Panc1 (cell line): ENCODE data around the gene THADA. TPM values are rescaled to one million over a fixed set of nuclear protein-coding genes. Genes with fewer than 3 reads are reported as not detected.
A peak's percentile ranks its signal among the peaks of the same experiment; 100 is the strongest.

Experiments used
- ATAC-seq: fragments of 200-7000 bp; cut with Tn5 transposase; 2 replicates; pipeline ENCODE4 v1.9.1; 2020; ENCODE audit warnings: mild to moderate bottlenecking, moderate library complexity
- BruUV-seq: library from RNA; stranded (reverse); fragments of 400-500 nt; replicated peaks from 2 replicates; lab custom pipeline; 2021; lab: Mats Ljungman, UMichigan
- CTCF ChIA-PET: fragments of 300-600 bp; sonication (Branson Sonifier 250); formaldehyde crosslinking; loops from one replicate; lab custom pipeline; 2022; ENCODE audit warnings: antibody characterized with exemption; lab: Charles Lee
- POLR2A ChIA-PET: fragments of 300-600 bp; sonication (Branson Sonifier 250); formaldehyde crosslinking; loops from one replicate; lab custom pipeline; 2022; ENCODE audit warnings: antibody characterized with exemption; lab: Charles Lee
- DNase-seq: peaks from one replicate; pipeline ENCODE4 v3.0.0-alpha.2; 2010; ENCODE audit warnings: low read depth, low spot score
- H3K27ac ChIP-seq: 2 replicates; pipeline ENCODE4 v1.5.1; 2011; ENCODE audit warnings: mild to moderate bottlenecking, low read length, inconsistent platforms
- H3K27me3 ChIP-seq: fragments of 200-500 bp; sonication (Bioruptor generic); 2 replicates; pipeline ENCODE4 v1.6.0; 2014; ENCODE audit warnings: low read length, inconsistent platforms; ENCODE audit not compliant: control insufficient read depth, insufficient read depth
- H3K36me3 ChIP-seq: fragments of 200-500 bp; sonication (Bioruptor generic); 2 replicates; pipeline ENCODE4 v1.5.1; 2014; ENCODE audit warnings: inconsistent platforms, mild to moderate bottlenecking, low read length, moderate library complexity; ENCODE audit not compliant: control insufficient read depth, insufficient read depth
- H3K4me1 ChIP-seq: 2 replicates; pipeline ENCODE4 v1.5.1; 2011; ENCODE audit warnings: inconsistent platforms, mild to moderate bottlenecking, low read length, moderate library complexity; ENCODE audit not compliant: control insufficient read depth, insufficient read depth
- H3K4me3 ChIP-seq, 2 experiments: 2 replicates each; pipeline ENCODE4 v1.5.1; 2011 to 2012; ENCODE audit warnings: low read depth in 2 of 2, low read length in 2 of 2, mild to moderate bottlenecking in 2 of 2, inconsistent platforms in 1 of 2, moderate library complexity in 1 of 2
- H3K9me3 ChIP-seq: fragments of 200-500 bp; sonication (Bioruptor generic); 2 replicates; pipeline ENCODE4 v1.5.1; 2014; ENCODE audit warnings: low read depth, mild to moderate bottlenecking, inconsistent platforms, low read length, moderate library complexity; ENCODE audit not compliant: control insufficient read depth, insufficient read depth
- POLR2AphosphoS5 ChIP-seq: IDR thresholded peaks from 2 replicates; pipeline ENCODE4 v1.6.1; 2012; ENCODE audit warnings: mild to moderate bottlenecking, low read depth, low read length, moderate library complexity
- SIN3A ChIP-seq: IDR thresholded peaks from 2 replicates; pipeline ENCODE4 v1.6.1; 2012; ENCODE audit warnings: low read depth, mild to moderate bottlenecking, low read length, moderate library complexity, borderline replicate concordance; ENCODE audit not compliant: insufficient read depth
- TCF7L2 ChIP-seq: IDR thresholded peaks from 2 replicates; pipeline ENCODE4 v1.6.1; 2011; ENCODE audit warnings: mild to moderate bottlenecking, low read depth, low read length, inconsistent platforms
- in situ Hi-C: cut with HindIII; loops from 2 replicates; pipeline ENCODE4 v1.10.0; 2016; ENCODE audit warnings: low sequenced_read_pairs, low pct_unique_long_range_greater_than_20kb
- intact Hi-C: fragments of 100-400 bp; cut with micrococcal nuclease; formaldehyde crosslinking; loops from one replicate; pipeline ENCODE4 v1.10.0; 2022; ENCODE audit not compliant: unreplicated experiment
- total RNA-seq: library from RNA; stranded (reverse); gene quantifications from one replicate; pipeline ENCODE4 v1.2.1, GENCODE V29; 2021; ENCODE audit not compliant: unreplicated experiment
- TF ChIP-seq, protein P1 (sequence below), 2 experiments: IDR thresholded peaks; 2 replicates each; pipeline ENCODE4 v1.6.1; 2011 to 2012; ENCODE audit warnings: low read depth in 2 of 2, control low read depth in 1 of 2, low read length in 1 of 2, mild to moderate bottlenecking in 1 of 2, moderate library complexity in 1 of 2; ENCODE audit not compliant: insufficient read depth in 1 of 2
- TF ChIP-seq, protein P2 (sequence below): fragments of 450-650 bp; IDR thresholded peaks from 2 replicates; pipeline ENCODE4 v1.5.1; 2017; ENCODE audit warnings: mild to moderate bottlenecking

The THADA gene
- total RNA-seq, 1 experiment from 2014 or later: 37.2 TPM

DNA sequence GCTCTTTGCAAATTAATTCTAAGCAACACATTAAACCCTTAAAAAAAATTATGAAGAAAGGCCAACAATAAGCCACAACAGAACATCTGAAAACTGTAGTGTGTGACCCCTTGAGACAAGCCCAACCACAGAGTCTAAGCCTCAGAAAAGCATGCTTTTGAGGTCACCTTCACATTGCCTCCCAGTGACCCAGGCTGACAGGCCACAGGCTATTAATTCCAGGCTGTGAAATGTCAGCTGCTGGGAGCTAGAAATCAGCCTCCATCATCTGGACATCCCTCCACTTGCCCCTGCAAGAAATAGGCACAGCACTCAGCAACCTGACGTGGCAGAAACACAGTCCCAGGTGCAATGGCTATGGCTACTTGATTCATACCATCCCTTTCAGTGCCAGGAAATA lies 190.0 kb downstream of the THADA start:
- no TSS peak for BruUV-seq
- intact Hi-C loops (no loop called here), in situ Hi-C loops (no loop called here)
- H3K27me3 ChIP-seq: no peaks in the 10 kb centered on the region
- no peaks in the 10 kb centered on the region for H3K4me1 ChIP-seq
- H3K36me3 ChIP-seq: no peaks in the 10 kb centered on the region
- ChIA-PET CTCF (no interaction called here), POLR2A (no interaction called here)
- TF ChIP-seq TCF7L2: no peak
- no peak for TF ChIP-seq SIN3A
- TF ChIP-seq, protein P1, sequence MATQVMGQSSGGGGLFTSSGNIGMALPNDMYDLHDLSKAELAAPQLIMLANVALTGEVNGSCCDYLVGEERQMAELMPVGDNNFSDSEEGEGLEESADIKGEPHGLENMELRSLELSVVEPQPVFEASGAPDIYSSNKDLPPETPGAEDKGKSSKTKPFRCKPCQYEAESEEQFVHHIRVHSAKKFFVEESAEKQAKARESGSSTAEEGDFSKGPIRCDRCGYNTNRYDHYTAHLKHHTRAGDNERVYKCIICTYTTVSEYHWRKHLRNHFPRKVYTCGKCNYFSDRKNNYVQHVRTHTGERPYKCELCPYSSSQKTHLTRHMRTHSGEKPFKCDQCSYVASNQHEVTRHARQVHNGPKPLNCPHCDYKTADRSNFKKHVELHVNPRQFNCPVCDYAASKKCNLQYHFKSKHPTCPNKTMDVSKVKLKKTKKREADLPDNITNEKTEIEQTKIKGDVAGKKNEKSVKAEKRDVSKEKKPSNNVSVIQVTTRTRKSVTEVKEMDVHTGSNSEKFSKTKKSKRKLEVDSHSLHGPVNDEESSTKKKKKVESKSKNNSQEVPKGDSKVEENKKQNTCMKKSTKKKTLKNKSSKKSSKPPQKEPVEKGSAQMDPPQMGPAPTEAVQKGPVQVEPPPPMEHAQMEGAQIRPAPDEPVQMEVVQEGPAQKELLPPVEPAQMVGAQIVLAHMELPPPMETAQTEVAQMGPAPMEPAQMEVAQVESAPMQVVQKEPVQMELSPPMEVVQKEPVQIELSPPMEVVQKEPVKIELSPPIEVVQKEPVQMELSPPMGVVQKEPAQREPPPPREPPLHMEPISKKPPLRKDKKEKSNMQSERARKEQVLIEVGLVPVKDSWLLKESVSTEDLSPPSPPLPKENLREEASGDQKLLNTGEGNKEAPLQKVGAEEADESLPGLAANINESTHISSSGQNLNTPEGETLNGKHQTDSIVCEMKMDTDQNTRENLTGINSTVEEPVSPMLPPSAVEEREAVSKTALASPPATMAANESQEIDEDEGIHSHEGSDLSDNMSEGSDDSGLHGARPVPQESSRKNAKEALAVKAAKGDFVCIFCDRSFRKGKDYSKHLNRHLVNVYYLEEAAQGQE (IDR thresholded peaks at IDR 0.05; ENCODE audit: insufficient read depth in 1 of 2, low read depth in 2 of 2, low read length in 1 of 2): no peak
- TF ChIP-seq POLR2AphosphoS5: no peak
- TF ChIP-seq, protein P2, sequence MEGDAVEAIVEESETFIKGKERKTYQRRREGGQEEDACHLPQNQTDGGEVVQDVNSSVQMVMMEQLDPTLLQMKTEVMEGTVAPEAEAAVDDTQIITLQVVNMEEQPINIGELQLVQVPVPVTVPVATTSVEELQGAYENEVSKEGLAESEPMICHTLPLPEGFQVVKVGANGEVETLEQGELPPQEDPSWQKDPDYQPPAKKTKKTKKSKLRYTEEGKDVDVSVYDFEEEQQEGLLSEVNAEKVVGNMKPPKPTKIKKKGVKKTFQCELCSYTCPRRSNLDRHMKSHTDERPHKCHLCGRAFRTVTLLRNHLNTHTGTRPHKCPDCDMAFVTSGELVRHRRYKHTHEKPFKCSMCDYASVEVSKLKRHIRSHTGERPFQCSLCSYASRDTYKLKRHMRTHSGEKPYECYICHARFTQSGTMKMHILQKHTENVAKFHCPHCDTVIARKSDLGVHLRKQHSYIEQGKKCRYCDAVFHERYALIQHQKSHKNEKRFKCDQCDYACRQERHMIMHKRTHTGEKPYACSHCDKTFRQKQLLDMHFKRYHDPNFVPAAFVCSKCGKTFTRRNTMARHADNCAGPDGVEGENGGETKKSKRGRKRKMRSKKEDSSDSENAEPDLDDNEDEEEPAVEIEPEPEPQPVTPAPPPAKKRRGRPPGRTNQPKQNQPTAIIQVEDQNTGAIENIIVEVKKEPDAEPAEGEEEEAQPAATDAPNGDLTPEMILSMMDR: no peak
- H3K9me3 ChIP-seq: no peaks in the 10 kb centered on the region
- H3K4me3 ChIP-seq: no peak overlapping the region
- DNase-seq: no peak
- no peak overlapping the region for H3K27ac ChIP-seq
- no peak for ATAC-seq

DNA sequence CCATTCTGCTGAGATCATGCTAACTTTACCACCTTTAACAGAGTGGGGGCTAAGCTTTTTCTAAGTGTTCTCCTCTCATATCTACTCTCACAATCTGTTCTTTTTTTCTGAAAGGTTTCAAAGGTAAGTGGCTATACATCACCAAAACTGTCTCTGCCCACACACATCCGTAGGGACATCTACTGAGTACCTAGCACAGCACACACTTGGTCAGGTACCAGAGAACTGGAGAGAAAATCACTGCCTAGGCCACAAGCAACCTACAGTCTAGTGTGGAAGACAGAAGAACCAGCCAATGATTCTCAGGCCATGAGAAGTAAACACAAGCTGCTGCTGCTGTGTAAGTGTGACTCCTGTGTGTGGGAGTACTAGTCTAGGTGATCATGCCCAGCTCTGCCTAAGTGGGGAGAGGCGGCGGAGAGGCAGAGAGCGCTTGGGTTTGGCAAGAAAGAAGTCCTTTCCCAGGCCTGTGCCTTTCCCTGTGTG lies 193.3 kb downstream of the THADA start:
- CTCF ChIA-PET: no interaction called here
- in situ Hi-C loops (no loop called here), intact Hi-C loops (no loop called here)
- DNase-seq (no peak), ATAC-seq (peak; percentile 53)
- POLR2A ChIA-PET: no interaction called here
- Histone ChIP-seq H3K36me3 (0 out of 2 replicates have a peak, but pooled peaks cover 2% of the 10 kb centered on the region), H3K4me3 (no peak overlapping the region), H3K27me3 (no peaks in the 10 kb centered on the region), H3K4me1 (no peaks in the 10 kb centered on the region), H3K9me3 (no peaks in the 10 kb centered on the region), H3K27ac (no peak overlapping the region)
- no TSS peak for BruUV-seq
- TF ChIP-seq POLR2AphosphoS5: no peak
- no peak for TF ChIP-seq SIN3A
- TF ChIP-seq, protein P2: no peak
- TF ChIP-seq, protein P1 (IDR thresholded peaks at IDR 0.05; ENCODE audit: insufficient read depth in 1 of 2, low read depth in 2 of 2, low read length in 1 of 2): no peak
- no peak for TF ChIP-seq TCF7L2
